ENCODE data around the gene BCR. TPM values are rescaled to one million over a fixed set of nuclear protein-coding genes. Genes with fewer than 3 reads are reported as not detected.
A peak's percentile ranks its signal among the peaks of the same experiment; 100 is the strongest.

BCR gene
- total RNA-seq, 2 experiments from 2014 or later = 60.0 to 64.8 TPM

DNA sequence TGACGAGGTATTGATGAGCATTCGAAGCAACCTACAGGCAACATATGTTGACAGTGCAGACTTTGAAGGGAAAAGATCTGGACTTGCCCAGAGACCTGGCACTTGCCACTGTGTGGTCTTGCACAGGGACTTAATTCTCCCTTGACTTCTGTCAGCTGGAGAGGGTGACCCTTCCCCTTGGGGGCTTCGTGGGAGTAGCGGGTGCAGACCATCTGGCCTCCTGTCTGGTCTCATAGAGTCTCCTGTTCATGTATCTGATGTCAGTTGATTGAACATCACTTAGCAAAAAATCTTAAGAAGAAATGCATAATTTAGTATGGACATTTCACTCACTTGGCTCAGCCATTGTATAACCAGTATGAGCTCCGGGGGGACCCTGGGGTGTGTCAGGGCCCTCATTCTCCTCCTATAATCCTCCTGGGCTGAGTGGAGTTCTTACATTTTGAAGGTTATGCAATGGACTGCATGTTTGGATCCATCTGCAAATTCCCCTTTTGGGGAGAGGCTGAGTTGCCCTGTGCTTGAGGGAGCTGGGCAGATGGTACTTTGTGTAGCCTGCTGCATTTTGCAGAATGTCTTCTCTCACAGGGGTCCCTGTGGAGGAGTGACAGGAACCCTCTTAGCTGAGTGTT, 13.0 kb downstream of the BCR start:
- intact Hi-C loops (cut with DNase I, micrococcal nuclease) = no loop called here
- Mint-ChIP-seq H3K9me3 (no peaks in the 10 kb centered on the region), H3K27me3 (no peaks in the 10 kb centered on the region), H3K4me3 (no peak overlapping the region), H3K27ac (peak overlapping the region; percentile 27), H3K36me3 (ENCODE audit: low read depth) (peaks cover 40% of the 10 kb centered on the region), H3K4me1 (ENCODE audit: low read depth) (peaks cover 45% of the 10 kb centered on the region)
- POLR2A ChIA-PET = interaction anchor here (0.6 kb wide), 1 partner anchor 1052 kb away, joined by 3 read pairs; no protein-coding TSS in a partner anchor
- DNase-seq = no peak
- H3K27ac ChIP-seq (ENCODE audit: low read depth in 1 of 2, low read length in 2 of 2) = no peak overlapping the region
- H3K4me3 ChIP-seq (ENCODE audit: low read length) = no peak overlapping the region
- peaks cover 15% of the 10 kb centered on the region for H3K36me3 ChIP-seq (ENCODE audit: insufficient read depth, low read length)
- peaks cover 15% of the 10 kb centered on the region for H3K4me1 ChIP-seq (ENCODE audit: insufficient read depth, low read length)
- H3K9me3 ChIP-seq (ENCODE audit: control insufficient read depth in 1 of 2, insufficient read depth in 1 of 2, low read length in 2 of 2) = no peaks in the 10 kb centered on the region
- H3K27me3 ChIP-seq (ENCODE audit: control insufficient read depth in 1 of 2, insufficient read depth in 2 of 2, low read length in 2 of 2) = no peaks in the 10 kb centered on the region
- no peak for ATAC-seq (ENCODE audit: poor library complexity)
- TF ChIP-seq, protein P1, sequence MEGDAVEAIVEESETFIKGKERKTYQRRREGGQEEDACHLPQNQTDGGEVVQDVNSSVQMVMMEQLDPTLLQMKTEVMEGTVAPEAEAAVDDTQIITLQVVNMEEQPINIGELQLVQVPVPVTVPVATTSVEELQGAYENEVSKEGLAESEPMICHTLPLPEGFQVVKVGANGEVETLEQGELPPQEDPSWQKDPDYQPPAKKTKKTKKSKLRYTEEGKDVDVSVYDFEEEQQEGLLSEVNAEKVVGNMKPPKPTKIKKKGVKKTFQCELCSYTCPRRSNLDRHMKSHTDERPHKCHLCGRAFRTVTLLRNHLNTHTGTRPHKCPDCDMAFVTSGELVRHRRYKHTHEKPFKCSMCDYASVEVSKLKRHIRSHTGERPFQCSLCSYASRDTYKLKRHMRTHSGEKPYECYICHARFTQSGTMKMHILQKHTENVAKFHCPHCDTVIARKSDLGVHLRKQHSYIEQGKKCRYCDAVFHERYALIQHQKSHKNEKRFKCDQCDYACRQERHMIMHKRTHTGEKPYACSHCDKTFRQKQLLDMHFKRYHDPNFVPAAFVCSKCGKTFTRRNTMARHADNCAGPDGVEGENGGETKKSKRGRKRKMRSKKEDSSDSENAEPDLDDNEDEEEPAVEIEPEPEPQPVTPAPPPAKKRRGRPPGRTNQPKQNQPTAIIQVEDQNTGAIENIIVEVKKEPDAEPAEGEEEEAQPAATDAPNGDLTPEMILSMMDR (IDR thresholded peaks at IDR 0.05) = no peak
- CTCF ChIA-PET = no interaction called here

GRCh38 chr22:23193882-23194281, 13.6 kb downstream of the BCR start:
- DNase-seq (no peak), ATAC-seq (ENCODE audit: poor library complexity) (no peak)
- Mint-ChIP-seq H3K4me1 (ENCODE audit: low read depth) (peaks cover 46% of the 10 kb centered on the region), H3K9me3 (no peaks in the 10 kb centered on the region), H3K36me3 (ENCODE audit: low read depth) (peaks cover 43% of the 10 kb centered on the region), H3K27ac (no peak overlapping the region), H3K4me3 (no peak overlapping the region), H3K27me3 (no peaks in the 10 kb centered on the region)
- POLR2A ChIA-PET = no interaction called here
- no peaks in the 10 kb centered on the region for H3K27me3 ChIP-seq (ENCODE audit: control insufficient read depth in 1 of 2, insufficient read depth in 2 of 2, low read length in 2 of 2)
- no peak overlapping the region for H3K27ac ChIP-seq (ENCODE audit: low read depth in 1 of 2, low read length in 2 of 2)
- TF ChIP-seq, protein P1 (IDR thresholded peaks at IDR 0.05) = no peak
- H3K36me3 ChIP-seq (ENCODE audit: insufficient read depth, low read length) = peaks cover 20% of the 10 kb centered on the region
- no peak overlapping the region for H3K4me3 ChIP-seq (ENCODE audit: low read length)
- H3K9me3 ChIP-seq (ENCODE audit: control insufficient read depth in 1 of 2, insufficient read depth in 1 of 2, low read length in 2 of 2) = no peaks in the 10 kb centered on the region
- CTCF ChIA-PET = no interaction called here
- peaks cover 21% of the 10 kb centered on the region for H3K4me1 ChIP-seq (ENCODE audit: insufficient read depth, low read length)
- intact Hi-C loops (cut with DNase I, micrococcal nuclease) = no loop called here

- Mint-ChIP-seq H3K9me3 (no peaks in the 10 kb centered on the region), H3K36me3 (ENCODE audit: low read depth) (peaks cover 41% of the 10 kb centered on the region), H3K27me3 (no peaks in the 10 kb centered on the region), H3K27ac (peak overlapping the region; percentile 30), H3K4me3 (no peak overlapping the region), H3K4me1 (ENCODE audit: low read depth) (peaks cover 56% of the 10 kb centered on the region)
- ChIA-PET CTCF (no interaction called here), POLR2A (no interaction called here)
- TF ChIP-seq, protein P1 (IDR thresholded peaks at IDR 0.05) = no peak
- intact Hi-C loops (cut with DNase I, micrococcal nuclease) = no loop called here
- ATAC-seq (ENCODE audit: poor library complexity) = no peak
- DNase-seq = no peak
- H3K27me3 ChIP-seq (ENCODE audit: control insufficient read depth in 1 of 2, insufficient read depth in 2 of 2, low read length in 2 of 2) = no peaks in the 10 kb centered on the region
- H3K27ac ChIP-seq (ENCODE audit: low read depth in 1 of 2, low read length in 2 of 2) = no peak overlapping the region
- peaks cover 33% of the 10 kb centered on the region for H3K4me1 ChIP-seq (ENCODE audit: insufficient read depth, low read length)
- H3K36me3 ChIP-seq (ENCODE audit: insufficient read depth, low read length) = peaks cover 22% of the 10 kb centered on the region
- no peaks in the 10 kb centered on the region for H3K9me3 ChIP-seq (ENCODE audit: control insufficient read depth in 1 of 2, insufficient read depth in 1 of 2, low read length in 2 of 2)
- no peak overlapping the region for H3K4me3 ChIP-seq (ENCODE audit: low read length)
These were observed 15.9 kb downstream of the BCR start for GRCh38 chr22:23196165-23196564.
